IMR-90 (cell line): ENCODE measurements around the gene FANCD2OS. TPM values are rescaled to one million over a fixed set of nuclear protein-coding genes. Genes with fewer than 3 reads are reported as not detected.

Experiments used
- ATAC-seq: fragments of 200-7000 bp; cut with Tn5 transposase; 2 replicates; pipeline ENCODE4 v1.9.1; 2020; ENCODE audit warnings: low read depth, mild to moderate bottlenecking, moderate library complexity
- BruUV-seq: library from RNA; stranded (reverse); fragments of 400-500 nt; replicated peaks from 2 replicates; lab custom pipeline; 2021; lab: Mats Ljungman, UMichigan
- CTCF ChIA-PET: fragments of 300-600 bp; formaldehyde crosslinking; extraction: SDS; loops from one replicate; lab custom pipeline; 2021; ENCODE audit warnings: antibody characterized with exemption; lab: Yijun Ruan, JAX
- POLR2A ChIA-PET: fragments of 300-600 bp; sonication (Branson Sonifier 250); formaldehyde crosslinking; loops from one replicate; lab custom pipeline; 2022; ENCODE audit warnings: antibody characterized with exemption; ENCODE audit not compliant: unreplicated experiment; lab: Charles Lee
- DNase-seq: peaks from one replicate; pipeline ENCODE4 v3.0.0; 2013
- H2AFZ ChIP-seq: replicated peaks from 2 replicates; pipeline ENCODE3; 2013; ENCODE audit warnings: low read length, mild to moderate bottlenecking; ENCODE audit not compliant: poor library complexity
- H2AK5ac ChIP-seq: 2 replicates; pipeline ENCODE4 v1.6.1; 2013; ENCODE audit warnings: low read depth, low read length, inconsistent platforms
- H2AK9ac ChIP-seq: replicated peaks from 2 replicates; pipeline ENCODE3; 2013; ENCODE audit warnings: mild to moderate bottlenecking, low read depth, low read length, moderate library complexity; ENCODE audit not compliant: poor library complexity
- H2BK120ac ChIP-seq: 2 replicates; pipeline ENCODE4 v1.6.1; 2013; ENCODE audit warnings: low read depth, low read length, inconsistent platforms
- H2BK15ac ChIP-seq: 3 replicates; pipeline ENCODE4 v1.6.1; 2013; ENCODE audit warnings: low read depth, low read length, inconsistent platforms
- H2BK20ac ChIP-seq: 2 replicates; pipeline ENCODE4 v1.6.1; 2013; ENCODE audit warnings: low read depth, mild to moderate bottlenecking, inconsistent platforms, low read length, moderate library complexity
- H2BK5ac ChIP-seq: 2 replicates; pipeline ENCODE4 v1.6.1; 2013; ENCODE audit warnings: mild to moderate bottlenecking, low read depth, low read length, inconsistent platforms; ENCODE audit not compliant: poor library complexity, severe bottlenecking
- H3K14ac ChIP-seq: replicated peaks from 2 replicates; pipeline ENCODE4 v1.6.1; 2013; ENCODE audit warnings: low read depth, low read length, inconsistent platforms
- H3K18ac ChIP-seq: 2 replicates; pipeline ENCODE4 v1.6.1; 2013; ENCODE audit warnings: low read depth, low read length, control low read depth
- H3K23ac ChIP-seq: 2 replicates; pipeline ENCODE4 v1.6.1; 2013; ENCODE audit warnings: low read depth, low read length, inconsistent platforms
- H3K27ac ChIP-seq: 2 replicates; pipeline ENCODE4 v1.5.1; 2013; ENCODE audit warnings: mild to moderate bottlenecking, control low read depth, low read length; ENCODE audit not compliant: insufficient read depth
- H3K27me3 ChIP-seq: 2 replicates; pipeline ENCODE4 v1.6.1; 2013; ENCODE audit warnings: low read length; ENCODE audit not compliant: control insufficient read depth, insufficient read depth
- H3K36me3 ChIP-seq: 2 replicates; pipeline ENCODE4 v1.6.1; 2013; ENCODE audit warnings: low read length, mixed read lengths; ENCODE audit not compliant: control insufficient read depth, insufficient read depth
- H3K4ac ChIP-seq: 2 replicates; pipeline ENCODE4 v1.6.1; 2013; ENCODE audit warnings: low read depth, low read length, inconsistent platforms
- H3K4me1 ChIP-seq: 2 replicates; pipeline ENCODE4 v1.6.1; 2013; ENCODE audit warnings: low read length, mixed read lengths; ENCODE audit not compliant: control insufficient read depth, insufficient read depth
- H3K4me2 ChIP-seq: 2 replicates; pipeline ENCODE4 v1.6.1; 2013; ENCODE audit warnings: low read depth, mild to moderate bottlenecking, control low read depth, low read length, moderate library complexity
- H3K4me3 ChIP-seq: 2 replicates; pipeline ENCODE4 v1.5.1; 2013; ENCODE audit warnings: low read depth, mild to moderate bottlenecking, control low read depth, low read length, moderate library complexity; ENCODE audit not compliant: insufficient read depth
- H3K56ac ChIP-seq: 2 replicates; pipeline ENCODE4 v1.6.1; 2013; ENCODE audit warnings: low read length, inconsistent platforms; ENCODE audit not compliant: insufficient read depth; ENCODE audit errors: extremely low read depth
- H3K79me1 ChIP-seq, 2 experiments: 2 replicates each; pipeline ENCODE4 v1.6.1; 2013; ENCODE audit warnings: low read length in 2 of 2, inconsistent platforms in 1 of 2, low read depth in 1 of 2
- H3K9ac ChIP-seq: 2 replicates; pipeline ENCODE4 v1.6.1; 2013; ENCODE audit warnings: low read depth, low read length, control low read depth
- H3K9me1 ChIP-seq: 2 replicates; pipeline ENCODE4 v1.6.1; 2013; ENCODE audit warnings: low read length, inconsistent platforms; ENCODE audit not compliant: insufficient read depth
- H3K9me3 ChIP-seq: 2 replicates; pipeline ENCODE4 v1.6.1; 2013; ENCODE audit warnings: low read length; ENCODE audit not compliant: control insufficient read depth, insufficient read depth
- H4K20me1 ChIP-seq: 2 replicates; pipeline ENCODE4 v1.6.1; 2013; ENCODE audit warnings: low read length, inconsistent platforms; ENCODE audit not compliant: insufficient read depth
- H4K5ac ChIP-seq: 2 replicates; pipeline ENCODE4 v1.6.1; 2013; ENCODE audit warnings: mild to moderate bottlenecking, low read depth, low read length, control low read depth
- H4K8ac ChIP-seq, 2 experiments: 2 replicates each; pipeline ENCODE4 v1.6.1; 2013; ENCODE audit warnings: low read depth in 2 of 2, low read length in 2 of 2, control low read depth in 1 of 2, inconsistent platforms in 1 of 2
- H4K91ac ChIP-seq: 2 replicates; pipeline ENCODE4 v1.6.1; 2013; ENCODE audit warnings: low read depth, low read length, inconsistent platforms; ENCODE audit not compliant: insufficient read depth
- BHLHE40 ChIP-seq: fragments of 150-350 bp; IDR thresholded peaks from 2 replicates; pipeline ENCODE4 v1.6.1; 2016; ENCODE audit warnings: mild to moderate bottlenecking, low read depth, low read length
- CEBPB ChIP-seq: IDR thresholded peaks from 2 replicates; pipeline ENCODE4 v1.6.1; 2012; ENCODE audit warnings: low read depth, low read length, improper control_type of control experiment
- CHD1 ChIP-seq: IDR thresholded peaks from 2 replicates; pipeline ENCODE4 v1.6.1; 2012; ENCODE audit warnings: low read depth, low read length, improper control_type of control experiment
- ELK1 ChIP-seq: fragments of 150-350 bp; IDR thresholded peaks from 2 replicates; pipeline ENCODE4 v1.6.1; 2016; ENCODE audit warnings: low read depth, mild to moderate bottlenecking, low read length, moderate library complexity, borderline replicate concordance
- FOS ChIP-seq: fragments of 150-350 bp; IDR thresholded peaks from 2 replicates; pipeline ENCODE4 v1.6.1; 2016; ENCODE audit warnings: low read depth, low read length
- MAFK ChIP-seq: IDR thresholded peaks from 2 replicates; pipeline ENCODE4 v1.6.1; 2012; ENCODE audit warnings: low read depth, low read length, improper control_type of control experiment
- MAZ ChIP-seq: IDR thresholded peaks from 2 replicates; pipeline ENCODE4 v1.6.1; 2012; ENCODE audit warnings: low read depth, mild to moderate bottlenecking, low read length, improper control_type of control experiment, moderate library complexity, borderline replicate concordance
- MXI1 ChIP-seq: IDR thresholded peaks from 2 replicates; pipeline ENCODE4 v1.6.1; 2012; ENCODE audit warnings: low read depth, mild to moderate bottlenecking, low read length, moderate library complexity, borderline replicate concordance
- RAD21 ChIP-seq: IDR thresholded peaks from 2 replicates; pipeline ENCODE4 v1.6.1; 2012; ENCODE audit warnings: low read length, improper control_type of control experiment
- RFX5 ChIP-seq: IDR thresholded peaks from 2 replicates; pipeline ENCODE4 v1.8.0; 2012; ENCODE audit warnings: low read depth, mild to moderate bottlenecking, low read length, moderate library complexity
- SMC3 ChIP-seq: fragments of 150-350 bp; IDR thresholded peaks from 2 replicates; pipeline ENCODE4 v1.6.1; 2016; ENCODE audit warnings: low read depth, mild to moderate bottlenecking, antibody characterized with exemption, low read length, moderate library complexity
- WGBS, 2 experiments: methylation state at CpG; one replicate each; pipeline versions ENCODE4 v1.1.5 to v1.1.7; 2013; ENCODE audit warnings: missing lambda C conversion rate in 2 of 2; ENCODE audit not compliant: insufficient read length in 1 of 2; ENCODE audit errors: extremely low coverage in 2 of 2; 5-methylcytosine and 5-hydroxymethylcytosine counted together
- dilution Hi-C: fragments of 300-500 bp; cut with HindIII; formaldehyde crosslinking; loops from one replicate; pipeline ENCODE4 v1.14.3; 2018; ENCODE audit warnings: low sequenced_read_pairs; ENCODE audit not compliant: unreplicated experiment
- in situ Hi-C: fragments of 300-500 bp; cut with MboI; formaldehyde crosslinking; loops from 3 replicates; pipeline ENCODE4 v1.14.3; 2019; ENCODE audit warnings: low sequenced_read_pairs, inconsistent platforms, mixed read lengths
- intact Hi-C: fragments of 100-400 bp; cut with micrococcal nuclease; formaldehyde crosslinking; loops from 2 replicates; pipeline ENCODE4 v1.10.0; 2022
- polyA plus RNA-seq, 3 experiments: library from polyadenylated mRNA; depleted of rRNA; stranded (reverse); fragments of >200 nt; gene quantifications; 2 replicates each; pipeline ENCODE4 v1.2.3, GENCODE V29; 2012; ENCODE audit warnings: low replicate concordance in 1 of 3
- total RNA-seq: library from RNA; depleted of rRNA; stranded (reverse); fragments of >200 nt; gene quantifications from 2 replicates; pipeline ENCODE4 v1.2.3, GENCODE V29; 2012
- TF ChIP-seq, protein P1 (sequence below): fragments of 150-350 bp; IDR thresholded peaks from 2 replicates; pipeline ENCODE4 v1.6.1; 2017; ENCODE audit warnings: mild to moderate bottlenecking, antibody characterized with exemption, low read length, low read depth
- TF ChIP-seq, protein P2 (sequence below): conservative IDR thresholded peaks from 2 replicates; pipeline ENCODE4 v1.5.1; 2012; ENCODE audit warnings: mild to moderate bottlenecking, low read depth, low read length, improper control_type of control experiment

Gene FANCD2OS
- total and polyA plus RNA-seq, 2 of the 4 experiments (the other 2 are of a cell fraction), result not detected

- H4K8ac ChIP-seq, result peak within 1 kb of the TSS; percentile 95 to 99
- peak within 1 kb of the TSS; percentile 95 for H4K91ac ChIP-seq
- H3K4me2 ChIP-seq, result peak within 1 kb of the TSS; percentile 97
- POLR2A ChIA-PET, result interaction anchor here (0.6 to 0.7 kb wide), 4 partner anchors 85 to 184 kb away, joined by 4 to 13 read pairs (median 6); no protein-coding TSS in a partner anchor
- H2BK120ac ChIP-seq, result peak within 1 kb of the TSS; percentile 82
- peak within 1 kb of the TSS; percentile 72; the same call in 1 of the 3 replicates for H2BK15ac ChIP-seq
- H3K14ac ChIP-seq, result peak within 1 kb of the TSS; percentile 99
- in situ Hi-C loops, result no loop called here
- no peaks in the 10 kb centered on the region for H3K9me3 ChIP-seq
- CTCF ChIA-PET, result no interaction called here
- peaks cover 2% of the 10 kb centered on the region; the same call in 1 of the 2 replicates for H3K4me1 ChIP-seq
- peak within 1 kb of the TSS; percentile 95 for H3K56ac ChIP-seq
- 0% methylated on average over 21 of the region's 54 CpGs; no CpG with 5 or more reads in 1 of the 2 experiments for WGBS, 2 experiments
- intact Hi-C loops, result loop anchor here (10.0 kb wide), 1 partner anchor 131 kb away; the partner anchor contains the start of gene EMC3
- H2BK20ac ChIP-seq, result no peak within 1 kb of the TSS
- peaks cover 15 to 28% of the 10 kb centered on the region in 2 experiments for H3K79me1 ChIP-seq
- no TSS peak for BruUV-seq
- H2BK5ac ChIP-seq, result peak within 1 kb of the TSS; percentile 91
- dilution Hi-C loops, result no loop called here
- 0 out of 2 replicates have a peak, but pooled peaks cover 7% of the 10 kb centered on the region for H3K9me1 ChIP-seq
- peaks cover 33% of the 10 kb centered on the region for H4K20me1 ChIP-seq
- peak; percentile 97 for DNase-seq
- H4K5ac ChIP-seq, result peak within 1 kb of the TSS; percentile 93
- H2AFZ ChIP-seq, result peak within 1 kb of the TSS; percentile 96
- peak within 1 kb of the TSS; percentile 98 for H3K9ac ChIP-seq
- peak within 1 kb of the TSS; percentile 94 for H2AK9ac ChIP-seq
- peak within 1 kb of the TSS; percentile 97 for H2AK5ac ChIP-seq
- H3K18ac ChIP-seq, result peak within 1 kb of the TSS; percentile 90
- peak within 1 kb of the TSS; percentile 99 for H3K23ac ChIP-seq
- H3K27me3 ChIP-seq, result no peaks in the 10 kb centered on the region
- H3K36me3 ChIP-seq, result no peaks in the 10 kb centered on the region
- ATAC-seq, result peak; percentile 98
- peak within 1 kb of the TSS; percentile 98 for H3K4ac ChIP-seq
- peak within 1 kb of the TSS; percentile 72 for H3K4me3 ChIP-seq
- peak within 1 kb of the TSS; percentile 95 for H3K27ac ChIP-seq
- TF ChIP-seq MAZ (peak; percentile 25; the same call in 1 of the 2 replicates), MAFK (no peak), MXI1 (peak; percentile 69; the same call in 1 of the 2 replicates), ELK1 (no peak), RFX5 (no peak), CHD1 (no peak), RAD21 (no peak), BHLHE40 (peak; percentile 25; the same call in 1 of the 2 replicates), CEBPB (no peak), FOS (no peak), SMC3 (peak; percentile 13; the same call in 1 of the 2 replicates)
- TF ChIP-seq, protein P1, sequence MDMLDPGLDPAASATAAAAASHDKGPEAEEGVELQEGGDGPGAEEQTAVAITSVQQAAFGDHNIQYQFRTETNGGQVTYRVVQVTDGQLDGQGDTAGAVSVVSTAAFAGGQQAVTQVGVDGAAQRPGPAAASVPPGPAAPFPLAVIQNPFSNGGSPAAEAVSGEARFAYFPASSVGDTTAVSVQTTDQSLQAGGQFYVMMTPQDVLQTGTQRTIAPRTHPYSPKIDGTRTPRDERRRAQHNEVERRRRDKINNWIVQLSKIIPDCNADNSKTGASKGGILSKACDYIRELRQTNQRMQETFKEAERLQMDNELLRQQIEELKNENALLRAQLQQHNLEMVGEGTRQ, result no peak
- TF ChIP-seq, protein P2, sequence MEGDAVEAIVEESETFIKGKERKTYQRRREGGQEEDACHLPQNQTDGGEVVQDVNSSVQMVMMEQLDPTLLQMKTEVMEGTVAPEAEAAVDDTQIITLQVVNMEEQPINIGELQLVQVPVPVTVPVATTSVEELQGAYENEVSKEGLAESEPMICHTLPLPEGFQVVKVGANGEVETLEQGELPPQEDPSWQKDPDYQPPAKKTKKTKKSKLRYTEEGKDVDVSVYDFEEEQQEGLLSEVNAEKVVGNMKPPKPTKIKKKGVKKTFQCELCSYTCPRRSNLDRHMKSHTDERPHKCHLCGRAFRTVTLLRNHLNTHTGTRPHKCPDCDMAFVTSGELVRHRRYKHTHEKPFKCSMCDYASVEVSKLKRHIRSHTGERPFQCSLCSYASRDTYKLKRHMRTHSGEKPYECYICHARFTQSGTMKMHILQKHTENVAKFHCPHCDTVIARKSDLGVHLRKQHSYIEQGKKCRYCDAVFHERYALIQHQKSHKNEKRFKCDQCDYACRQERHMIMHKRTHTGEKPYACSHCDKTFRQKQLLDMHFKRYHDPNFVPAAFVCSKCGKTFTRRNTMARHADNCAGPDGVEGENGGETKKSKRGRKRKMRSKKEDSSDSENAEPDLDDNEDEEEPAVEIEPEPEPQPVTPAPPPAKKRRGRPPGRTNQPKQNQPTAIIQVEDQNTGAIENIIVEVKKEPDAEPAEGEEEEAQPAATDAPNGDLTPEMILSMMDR, result no peak
These were observed 7.5 kb upstream of the FANCD2OS start, which contains the start of gene BRK1 for GRCh38 chr3:10115326-10116137. BRK1 (plus strand) TSS chr3:10115675; CDS start chr3:10115702, 27 bp downstream.
